ENCODE data around the gene SYT8.
A peak's percentile ranks its signal among the peaks of the same experiment; 100 is the strongest.

DNA sequence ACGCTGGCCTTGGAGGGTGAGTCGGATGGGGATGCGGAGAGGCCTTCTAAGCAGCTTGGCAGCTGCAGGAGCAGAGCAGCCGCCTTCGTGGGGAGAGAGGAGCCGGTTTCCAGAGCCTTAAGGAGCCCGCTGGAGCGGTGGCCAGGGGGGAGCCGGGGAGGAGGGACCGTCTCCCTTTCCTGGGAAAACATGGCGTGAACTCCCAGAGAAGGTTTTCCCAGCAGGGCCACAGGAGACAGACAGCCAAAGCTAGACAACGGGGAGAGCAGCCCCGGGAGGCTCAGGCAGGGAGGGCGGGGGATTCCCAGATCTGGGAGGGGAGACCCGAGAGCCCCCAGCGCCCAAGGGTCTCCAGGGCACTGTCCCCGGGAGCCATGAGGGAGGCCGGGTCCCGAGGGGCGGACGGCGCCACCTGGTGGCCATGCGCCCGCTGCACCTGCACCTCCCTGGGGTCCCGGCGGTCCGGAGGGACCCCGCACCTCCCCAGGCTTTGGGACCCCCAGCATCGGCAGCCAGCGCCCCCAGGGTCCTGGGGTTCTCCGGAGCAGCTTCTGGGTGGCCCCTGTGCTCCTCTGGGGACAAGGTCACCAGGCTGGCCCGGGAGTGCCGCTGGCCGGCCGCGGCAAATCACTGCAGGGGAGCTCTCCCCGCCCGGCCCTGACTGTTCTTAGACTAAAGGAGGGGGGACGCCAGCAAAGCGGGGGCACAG lies 2.4 kb upstream of the SYT8 start:
- TF ChIP-seq, protein P1, sequence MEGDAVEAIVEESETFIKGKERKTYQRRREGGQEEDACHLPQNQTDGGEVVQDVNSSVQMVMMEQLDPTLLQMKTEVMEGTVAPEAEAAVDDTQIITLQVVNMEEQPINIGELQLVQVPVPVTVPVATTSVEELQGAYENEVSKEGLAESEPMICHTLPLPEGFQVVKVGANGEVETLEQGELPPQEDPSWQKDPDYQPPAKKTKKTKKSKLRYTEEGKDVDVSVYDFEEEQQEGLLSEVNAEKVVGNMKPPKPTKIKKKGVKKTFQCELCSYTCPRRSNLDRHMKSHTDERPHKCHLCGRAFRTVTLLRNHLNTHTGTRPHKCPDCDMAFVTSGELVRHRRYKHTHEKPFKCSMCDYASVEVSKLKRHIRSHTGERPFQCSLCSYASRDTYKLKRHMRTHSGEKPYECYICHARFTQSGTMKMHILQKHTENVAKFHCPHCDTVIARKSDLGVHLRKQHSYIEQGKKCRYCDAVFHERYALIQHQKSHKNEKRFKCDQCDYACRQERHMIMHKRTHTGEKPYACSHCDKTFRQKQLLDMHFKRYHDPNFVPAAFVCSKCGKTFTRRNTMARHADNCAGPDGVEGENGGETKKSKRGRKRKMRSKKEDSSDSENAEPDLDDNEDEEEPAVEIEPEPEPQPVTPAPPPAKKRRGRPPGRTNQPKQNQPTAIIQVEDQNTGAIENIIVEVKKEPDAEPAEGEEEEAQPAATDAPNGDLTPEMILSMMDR (IDR thresholded peaks at IDR 0.05 in 8 of 11, conservative IDR thresholded peaks at IDR 0.05 in 3 of 11): peak; percentile 83 to 99 (median 97)
- TF ChIP-seq POLR2A (IDR thresholded peaks at IDR 0.05): no peak
- peak in 1 of 3 donors; percentile 68 for TF ChIP-seq POLR2AphosphoS5 (IDR thresholded peaks at IDR 0.05)
